Esophagus muscularis mucosa (tissue), 2 donors: Measurements from ENCODE around the gene PROSER3.

Source experiments
- EP300 ChIP-seq: sonication (generic); formaldehyde crosslinking; IDR thresholded peaks from one replicate; pipeline ENCODE4 v1.6.1; 2017; ENCODE audit warnings: antibody characterized with exemption
- POLR2A ChIP-seq: fragments of 450-650 bp; IDR thresholded peaks from one replicate; pipeline ENCODE4 v1.6.1; 2017; ENCODE audit warnings: antibody characterized with exemption, moderate library complexity, mild to moderate bottlenecking, low read depth

DNA sequence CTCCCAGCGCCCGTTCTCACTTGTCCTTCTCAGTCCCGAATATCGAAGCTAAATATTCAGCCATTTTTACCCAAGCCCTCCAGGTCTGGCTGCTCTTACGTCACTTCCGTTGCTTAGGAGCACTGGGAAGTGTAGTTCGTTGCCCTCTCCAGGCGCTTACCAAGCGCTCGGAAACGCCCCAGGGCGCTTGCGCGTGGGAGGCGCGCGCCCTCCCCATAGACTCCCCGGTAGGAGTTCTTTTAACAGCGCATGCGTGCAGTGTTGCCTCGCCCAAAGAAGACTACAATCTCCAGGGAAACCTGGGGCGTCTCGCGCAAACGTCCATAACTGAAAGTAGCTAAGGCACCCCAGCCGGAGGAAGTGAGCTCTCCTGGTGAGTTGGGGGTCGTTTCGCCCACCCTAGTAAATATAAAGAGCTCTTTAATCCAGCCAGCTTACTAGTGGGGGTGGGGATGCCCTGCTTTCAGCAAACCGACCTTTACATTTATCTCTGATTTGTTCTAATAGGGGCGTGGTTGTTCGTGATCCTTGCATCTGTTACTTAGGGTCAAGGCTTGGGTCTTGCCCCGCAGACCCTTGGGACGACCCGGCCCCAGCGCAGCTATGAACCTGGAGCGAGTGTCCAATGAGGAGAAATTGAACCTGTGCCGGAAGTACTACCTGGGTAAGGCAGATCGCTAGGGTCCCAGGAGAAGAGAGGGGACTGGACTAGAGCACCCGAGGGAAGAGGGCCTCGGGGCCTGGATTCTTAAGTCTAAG lies 12.5 kb upstream of the PROSER3 start, which contains the start of the genes PSENEN and U2AF1L4:
- TF ChIP-seq POLR2A (no peak), EP300 (no peak)
